Measurements from ENCODE around the gene LRRC7.

DNA sequence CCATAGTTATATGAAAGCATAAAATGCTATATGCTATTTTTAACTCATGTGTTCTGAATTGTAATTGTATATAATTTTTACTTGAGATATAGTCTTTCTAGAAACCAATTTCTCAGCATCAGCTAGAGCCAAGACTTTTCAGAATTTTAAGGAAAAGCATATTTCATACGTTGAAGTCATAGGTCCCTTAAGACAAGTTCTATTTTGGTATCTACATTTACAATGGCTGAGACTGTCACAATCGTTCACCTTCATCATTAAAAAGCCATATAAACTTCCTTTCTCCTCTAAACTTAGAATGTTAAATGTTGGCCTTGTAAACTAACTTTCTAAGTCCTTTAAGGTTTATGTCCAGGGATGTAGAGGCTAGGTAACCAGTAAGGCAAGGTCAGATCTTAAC lies 533.5 kb downstream of the LRRC7 start:
- TF ChIP-seq, protein P1, sequence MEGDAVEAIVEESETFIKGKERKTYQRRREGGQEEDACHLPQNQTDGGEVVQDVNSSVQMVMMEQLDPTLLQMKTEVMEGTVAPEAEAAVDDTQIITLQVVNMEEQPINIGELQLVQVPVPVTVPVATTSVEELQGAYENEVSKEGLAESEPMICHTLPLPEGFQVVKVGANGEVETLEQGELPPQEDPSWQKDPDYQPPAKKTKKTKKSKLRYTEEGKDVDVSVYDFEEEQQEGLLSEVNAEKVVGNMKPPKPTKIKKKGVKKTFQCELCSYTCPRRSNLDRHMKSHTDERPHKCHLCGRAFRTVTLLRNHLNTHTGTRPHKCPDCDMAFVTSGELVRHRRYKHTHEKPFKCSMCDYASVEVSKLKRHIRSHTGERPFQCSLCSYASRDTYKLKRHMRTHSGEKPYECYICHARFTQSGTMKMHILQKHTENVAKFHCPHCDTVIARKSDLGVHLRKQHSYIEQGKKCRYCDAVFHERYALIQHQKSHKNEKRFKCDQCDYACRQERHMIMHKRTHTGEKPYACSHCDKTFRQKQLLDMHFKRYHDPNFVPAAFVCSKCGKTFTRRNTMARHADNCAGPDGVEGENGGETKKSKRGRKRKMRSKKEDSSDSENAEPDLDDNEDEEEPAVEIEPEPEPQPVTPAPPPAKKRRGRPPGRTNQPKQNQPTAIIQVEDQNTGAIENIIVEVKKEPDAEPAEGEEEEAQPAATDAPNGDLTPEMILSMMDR (IDR thresholded peaks at IDR 0.05 in 4 of 5, conservative IDR thresholded peaks at IDR 0.05 in 1 of 5) = no peak
- no peak for TF ChIP-seq POLR2A (IDR thresholded peaks at IDR 0.05)

Data from gastrocnemius medialis (tissue), 4 donors.